Erythroblast (primary cell): ENCODE data around the gene RGL4.

ENCODE experiments used
- GATA1 ChIP-seq: IDR thresholded peaks from 2 replicates; pipeline ENCODE4 v1.6.1; 2011; ENCODE audit warnings: low read depth, mild to moderate bottlenecking, control low read depth, low read length, moderate library complexity
- POLR2A ChIP-seq: IDR thresholded peaks from 2 replicates; pipeline ENCODE4 v1.6.1; 2011; ENCODE audit warnings: mild to moderate bottlenecking, low read length

DNA sequence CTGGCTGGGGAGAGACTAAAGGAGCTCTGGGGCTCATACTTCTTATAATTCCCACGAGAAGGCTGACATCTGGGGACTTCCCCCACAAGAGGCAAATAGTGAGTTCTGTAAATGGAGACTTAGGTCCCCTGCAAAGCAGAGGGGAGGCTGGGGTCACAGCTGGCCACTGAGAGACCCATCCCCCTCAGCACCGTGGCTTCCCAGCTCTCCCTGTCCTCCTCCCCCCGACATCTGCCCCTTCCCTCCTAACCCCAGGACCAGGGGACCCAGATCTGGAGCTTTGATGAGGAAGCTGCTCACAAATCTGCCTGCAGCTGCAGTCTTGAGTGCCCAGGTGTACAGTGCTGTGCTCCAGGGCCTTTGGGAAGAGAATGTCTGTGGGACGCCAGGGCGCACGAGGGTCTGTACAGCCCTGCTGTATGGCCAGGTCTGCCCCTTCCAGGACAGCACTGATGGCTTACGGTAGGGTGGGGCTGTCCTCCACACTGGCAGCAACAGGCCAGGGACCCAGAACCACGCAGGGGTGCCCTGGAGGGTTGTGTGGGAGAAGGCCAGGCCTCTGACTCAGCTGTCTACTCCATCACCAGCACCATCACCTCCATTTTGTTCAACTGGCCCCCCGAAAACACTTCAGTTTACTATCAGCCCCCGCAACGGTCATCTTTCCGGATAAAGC lies 1.1 kb downstream of the RGL4 start:
- TF ChIP-seq POLR2A (no peak), GATA1 (no peak)
